A549 treated with dexamethasone at 1 μM for 4 hours (cell line): ENCODE results near the gene RASAL1. TPM values are rescaled to one million over a fixed set of nuclear protein-coding genes. Genes with fewer than 3 reads are reported as not detected.

Experiments used
- total RNA-seq: library from RNA; stranded (reverse); fragments of 200-300 nt; extraction: Qiagen RNA extraction; gene quantifications from 5 replicates; pipeline ENCODE4 v1.2.3, GENCODE V29; 2022

Gene RASAL1, protein sequence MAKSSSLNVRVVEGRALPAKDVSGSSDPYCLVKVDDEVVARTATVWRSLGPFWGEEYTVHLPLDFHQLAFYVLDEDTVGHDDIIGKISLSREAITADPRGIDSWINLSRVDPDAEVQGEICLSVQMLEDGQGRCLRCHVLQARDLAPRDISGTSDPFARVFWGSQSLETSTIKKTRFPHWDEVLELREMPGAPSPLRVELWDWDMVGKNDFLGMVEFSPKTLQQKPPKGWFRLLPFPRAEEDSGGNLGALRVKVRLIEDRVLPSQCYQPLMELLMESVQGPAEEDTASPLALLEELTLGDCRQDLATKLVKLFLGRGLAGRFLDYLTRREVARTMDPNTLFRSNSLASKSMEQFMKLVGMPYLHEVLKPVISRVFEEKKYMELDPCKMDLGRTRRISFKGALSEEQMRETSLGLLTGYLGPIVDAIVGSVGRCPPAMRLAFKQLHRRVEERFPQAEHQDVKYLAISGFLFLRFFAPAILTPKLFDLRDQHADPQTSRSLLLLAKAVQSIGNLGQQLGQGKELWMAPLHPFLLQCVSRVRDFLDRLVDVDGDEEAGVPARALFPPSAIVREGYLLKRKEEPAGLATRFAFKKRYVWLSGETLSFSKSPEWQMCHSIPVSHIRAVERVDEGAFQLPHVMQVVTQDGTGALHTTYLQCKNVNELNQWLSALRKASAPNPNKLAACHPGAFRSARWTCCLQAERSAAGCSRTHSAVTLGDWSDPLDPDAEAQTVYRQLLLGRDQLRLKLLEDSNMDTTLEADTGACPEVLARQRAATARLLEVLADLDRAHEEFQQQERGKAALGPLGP
- total RNA-seq: 0.17 to 0.32 TPM (median 0.27 TPM) in 5 replicates

DNA sequence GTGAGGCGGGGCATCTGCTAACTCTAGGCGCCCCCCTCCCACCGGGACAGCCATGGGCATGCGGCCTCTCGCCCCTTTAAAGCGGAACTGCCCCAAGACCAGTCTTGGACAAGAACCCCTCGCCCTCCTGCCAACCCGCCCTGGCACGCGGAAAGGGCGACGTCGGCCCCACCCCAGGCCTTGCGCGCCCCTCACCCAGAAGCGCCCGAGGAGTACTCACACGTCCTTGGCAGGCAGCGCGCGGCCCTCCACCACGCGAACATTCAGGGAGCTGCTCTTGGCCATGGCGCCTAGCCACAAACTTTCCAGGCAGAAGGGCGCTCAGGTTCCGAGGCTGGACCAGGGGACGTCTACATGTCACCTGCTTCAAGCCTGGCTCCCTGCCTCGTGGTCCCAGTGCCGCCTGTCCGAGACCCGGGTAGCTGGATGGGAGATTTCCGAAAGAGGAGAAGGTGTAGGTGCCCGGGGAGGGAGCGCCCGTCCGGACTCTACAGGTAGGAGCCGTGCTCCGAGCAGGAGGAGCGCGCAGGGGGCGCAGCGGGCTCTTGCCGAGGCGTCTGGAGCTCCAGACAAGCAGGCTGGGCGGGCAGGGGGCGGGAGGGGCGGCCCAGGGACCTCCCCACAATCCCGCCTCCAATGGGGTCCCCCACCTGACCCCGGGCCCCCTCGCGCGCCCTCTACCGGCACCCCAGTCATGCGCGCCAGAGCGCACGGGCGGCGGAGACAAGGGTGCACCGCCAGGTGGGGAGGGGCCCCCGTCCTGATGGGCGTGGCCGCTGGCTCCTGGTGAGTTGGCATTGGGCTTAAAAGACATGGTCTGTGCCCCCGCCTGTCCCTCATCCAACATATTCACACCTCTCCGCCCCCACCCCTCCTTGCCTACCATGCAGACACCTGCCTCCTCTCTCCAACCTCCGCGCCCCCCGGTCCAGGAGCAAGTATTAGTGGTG is at the start of gene RASAL1:
RASAL1 (minus strand) TSS at position 584 of the 950 bp plus-strand sequence; CDS start at position 285, 299 bp downstream.

DNA sequence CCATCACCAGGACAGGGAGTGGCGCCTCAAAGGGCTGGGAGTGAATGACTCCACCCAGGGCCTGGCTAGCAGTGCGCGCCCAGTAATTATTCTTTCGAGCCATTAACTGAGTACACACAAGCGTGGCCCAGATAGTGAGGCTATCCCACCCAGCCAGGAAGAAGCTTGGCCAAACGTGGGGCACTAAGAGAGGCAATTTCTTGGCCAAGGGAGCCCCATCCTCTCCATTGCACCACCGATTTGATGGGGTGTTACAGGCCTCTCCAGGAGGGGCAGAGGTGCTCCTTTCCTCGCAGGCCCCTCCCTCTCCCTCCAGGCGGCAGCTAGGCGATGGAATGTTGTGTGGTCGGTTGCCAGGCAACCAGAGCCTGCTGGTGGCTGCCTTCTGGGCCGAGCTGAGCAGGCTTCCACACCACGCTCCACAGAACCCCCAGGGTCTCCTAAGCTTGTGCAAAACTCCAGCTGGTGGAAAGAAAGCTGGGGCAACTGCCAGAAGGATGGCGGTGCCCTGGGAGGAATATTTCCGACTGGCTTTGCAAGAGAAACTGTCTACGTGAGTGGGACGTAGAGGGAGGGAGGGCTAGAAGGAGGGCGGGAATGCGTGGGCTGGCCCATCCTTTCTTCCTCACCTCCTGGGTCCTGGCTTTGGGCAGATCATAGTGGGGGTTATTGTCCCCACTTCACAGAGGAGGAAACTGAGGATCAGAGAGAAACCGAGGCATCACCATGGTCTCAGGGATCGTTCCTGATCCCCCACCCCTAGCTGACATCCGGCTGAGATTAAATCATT is 14.0 kb upstream of the RASAL1 start, which contains the start of gene CFAP73:
CFAP73 (plus strand) TSS at position 364 of the 790 bp plus-strand sequence; CDS start at position 498, 134 bp downstream.

DNA sequence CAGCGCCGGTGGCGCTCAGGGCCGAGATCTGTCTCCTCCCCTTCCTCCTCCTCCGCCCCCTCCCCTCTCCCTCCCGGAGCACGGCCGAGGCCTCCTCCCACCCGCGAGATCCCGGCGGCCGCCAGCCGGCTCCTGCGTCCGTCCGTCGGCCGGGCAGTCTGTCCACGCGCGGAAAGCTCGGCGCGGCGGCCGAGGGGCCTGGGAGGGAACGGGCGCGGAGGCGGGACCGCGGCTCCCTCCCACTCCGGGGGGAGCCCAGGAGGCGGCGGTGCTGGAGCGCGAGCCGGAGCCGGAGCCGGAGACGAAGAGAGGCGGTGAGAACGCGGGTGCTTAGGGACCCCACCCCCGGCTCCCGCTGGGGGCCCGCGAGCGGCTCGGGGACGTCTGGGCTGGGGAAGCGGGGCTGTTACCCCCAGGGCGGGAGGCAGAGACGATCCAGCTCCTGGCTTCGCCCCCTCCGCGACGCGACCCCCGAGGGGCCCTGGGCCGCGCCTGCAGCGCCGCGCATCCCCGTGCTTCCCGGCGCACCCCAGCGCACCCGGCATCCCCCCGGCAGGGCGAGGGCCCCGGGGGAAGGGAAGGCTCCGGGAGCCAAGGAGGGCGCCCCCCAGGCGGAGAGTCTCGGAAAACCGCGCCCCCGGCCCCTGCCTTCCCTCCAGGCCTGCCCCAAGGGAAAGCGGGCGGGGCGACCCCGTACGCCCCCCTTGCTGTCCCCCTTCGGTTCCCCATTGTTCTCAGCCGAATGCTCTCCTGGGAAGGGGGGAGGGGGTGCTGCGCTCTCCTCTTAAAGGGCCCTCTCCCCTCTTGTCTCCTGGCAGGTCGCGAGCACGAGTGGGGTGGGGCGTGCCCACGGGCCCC is 78.7 kb downstream of the RASAL1 start, which contains the start of gene DTX1:
DTX1 (plus strand) TSS at position 100 of the 858 bp plus-strand sequence. CDS start 1,463 bp downstream, outside the sequence.

Other genes with a start within 250 kb of the RASAL1 start
- 26.8 to 40.7 TPM (median 32.8 TPM) in 5 replicates for gene OAS1, start 228.8 kb downstream of the RASAL1 start, total RNA-seq
- 18.5 to 27.2 TPM (median 26.1 TPM) in 5 replicates for gene OAS3, start 197.3 kb downstream of the RASAL1 start, total RNA-seq
- 0.08 to 0.26 TPM (median 0.18 TPM) in 5 replicates for gene OAS2, start 157.2 kb downstream of the RASAL1 start, total RNA-seq
- gene DTX1, start 79.0 kb downstream of the RASAL1 start, total RNA-seq: 0.26 to 0.66 TPM (median 0.48 TPM) in 5 replicates
- gene CFAP73, start 14.0 kb upstream of the RASAL1 start, total RNA-seq: 0.09 to 0.14 TPM (median 0.11 TPM) in 3 of 5 replicates, not detected in the others
- 47.3 to 86.4 TPM (median 79.0 TPM) in 5 replicates for gene DDX54, start 49.7 kb upstream of the RASAL1 start, total RNA-seq
- gene RITA1, start 50.0 kb upstream of the RASAL1 start, total RNA-seq: 23.2 to 33.1 TPM (median 32.7 TPM) in 5 replicates
- 13.2 to 21.3 TPM (median 19.8 TPM) in 5 replicates for gene TPCN1, start 85.7 kb upstream of the RASAL1 start, total RNA-seq
- gene SLC8B1, start 199.3 kb upstream of the RASAL1 start, total RNA-seq: 7.1 to 10.5 TPM (median 9.6 TPM) in 5 replicates
- gene PLBD2, start 222.8 kb upstream of the RASAL1 start, total RNA-seq: 25.4 to 46.6 TPM (median 43.2 TPM) in 5 replicates